ENCODE measurements around the gene LAS1L. TPM values are rescaled to one million over a fixed set of nuclear protein-coding genes. Genes with fewer than 3 reads are reported as not detected.
"Not testable (repeated sequence)": the region's sequence is repeated elsewhere in the genome, so short reads cannot be mapped to it uniquely, and the experiment has no call there.

The LAS1L gene
- total and polyA plus RNA-seq, 2 donors (not counting 1 experiment from before 2014, with no cell fraction given): 11.9 to 16.4 TPM

DNA sequence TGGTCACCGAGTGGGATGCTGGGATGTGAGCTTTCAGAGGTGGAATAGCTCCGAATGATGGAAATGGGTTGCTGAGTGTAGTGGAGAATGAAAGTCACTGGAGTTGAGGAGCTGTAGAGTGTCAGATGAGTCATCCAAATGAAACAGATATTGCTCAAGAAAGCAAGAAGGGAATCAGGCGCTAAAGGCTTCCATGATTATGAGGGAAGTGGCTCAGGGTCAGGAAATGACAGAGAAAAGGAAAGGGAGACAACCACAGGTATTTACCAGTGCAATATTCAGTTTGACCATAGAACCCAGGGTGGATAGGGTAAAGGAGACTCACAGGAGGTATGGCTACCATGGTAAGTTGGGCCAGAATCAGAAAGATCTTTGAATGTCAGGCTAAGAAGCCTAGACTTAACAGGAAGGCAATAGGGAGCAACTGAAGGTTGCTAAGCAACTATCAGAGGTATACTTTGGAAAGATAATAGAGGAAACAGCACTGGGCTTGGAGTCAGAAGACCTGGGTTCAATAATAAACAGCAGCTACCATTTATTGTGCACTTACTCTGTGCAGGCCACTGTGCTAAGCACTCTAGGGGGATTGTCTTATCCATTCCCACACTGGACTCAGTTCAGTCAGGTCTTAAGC, 11.7 kb downstream of the LAS1L start:
- Histone ChIP-seq H3K36me3 (ENCODE audit: control insufficient read depth, insufficient read depth, low read length) (peaks cover 4% of the 10 kb centered on the region), H3K4me3 (replicated peaks in 1 of 4; ENCODE audit: control extremely low read depth in 1 of 4, insufficient read depth in 1 of 4, low read depth in 3 of 4, low read length in 4 of 4) (no peak overlapping the region), H3K27me3 (ENCODE audit: control insufficient read depth, insufficient read depth, low read length) (no peaks in the 10 kb centered on the region), H3K27ac (ENCODE audit: insufficient read depth, low read length) (peak overlapping the region; percentile 38), H3K9ac (ENCODE audit: insufficient read depth, low read length) (no peak overlapping the region), H3K79me2 (ENCODE audit: control insufficient read depth, insufficient read depth, low read length) (no peaks in the 10 kb centered on the region), H4K20me1 (ENCODE audit: control insufficient read depth, extremely low read depth, insufficient read depth, low read length) (no peaks in the 10 kb centered on the region), H3K9me3 (ENCODE audit: control insufficient read depth, insufficient read depth, low read depth, low read length) (no peaks in the 10 kb centered on the region), H2AFZ (ENCODE audit: low read length) (no peak overlapping the region), H3K4me2 (ENCODE audit: extremely low read depth, insufficient read depth, low read length) (no peak overlapping the region), H3K4me1 (ENCODE audit: control insufficient read depth, extremely low read depth, insufficient read depth, low read length) (no peaks in the 10 kb centered on the region)
- peak; percentile 32 to 36 for DNase-seq (ENCODE audit: low read depth in 2 of 2)
- TF ChIP-seq, protein P1, sequence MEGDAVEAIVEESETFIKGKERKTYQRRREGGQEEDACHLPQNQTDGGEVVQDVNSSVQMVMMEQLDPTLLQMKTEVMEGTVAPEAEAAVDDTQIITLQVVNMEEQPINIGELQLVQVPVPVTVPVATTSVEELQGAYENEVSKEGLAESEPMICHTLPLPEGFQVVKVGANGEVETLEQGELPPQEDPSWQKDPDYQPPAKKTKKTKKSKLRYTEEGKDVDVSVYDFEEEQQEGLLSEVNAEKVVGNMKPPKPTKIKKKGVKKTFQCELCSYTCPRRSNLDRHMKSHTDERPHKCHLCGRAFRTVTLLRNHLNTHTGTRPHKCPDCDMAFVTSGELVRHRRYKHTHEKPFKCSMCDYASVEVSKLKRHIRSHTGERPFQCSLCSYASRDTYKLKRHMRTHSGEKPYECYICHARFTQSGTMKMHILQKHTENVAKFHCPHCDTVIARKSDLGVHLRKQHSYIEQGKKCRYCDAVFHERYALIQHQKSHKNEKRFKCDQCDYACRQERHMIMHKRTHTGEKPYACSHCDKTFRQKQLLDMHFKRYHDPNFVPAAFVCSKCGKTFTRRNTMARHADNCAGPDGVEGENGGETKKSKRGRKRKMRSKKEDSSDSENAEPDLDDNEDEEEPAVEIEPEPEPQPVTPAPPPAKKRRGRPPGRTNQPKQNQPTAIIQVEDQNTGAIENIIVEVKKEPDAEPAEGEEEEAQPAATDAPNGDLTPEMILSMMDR (conservative IDR thresholded peaks at IDR 0.05 in 1 of 2, IDR thresholded peaks at IDR 0.05 in 1 of 2; ENCODE audit: low read depth in 1 of 2, low read length in 2 of 2): no peak
- no peak for TF ChIP-seq EZH2 (IDR thresholded peaks at IDR 0.05; ENCODE audit: low read length, missing control alignments)

DNA sequence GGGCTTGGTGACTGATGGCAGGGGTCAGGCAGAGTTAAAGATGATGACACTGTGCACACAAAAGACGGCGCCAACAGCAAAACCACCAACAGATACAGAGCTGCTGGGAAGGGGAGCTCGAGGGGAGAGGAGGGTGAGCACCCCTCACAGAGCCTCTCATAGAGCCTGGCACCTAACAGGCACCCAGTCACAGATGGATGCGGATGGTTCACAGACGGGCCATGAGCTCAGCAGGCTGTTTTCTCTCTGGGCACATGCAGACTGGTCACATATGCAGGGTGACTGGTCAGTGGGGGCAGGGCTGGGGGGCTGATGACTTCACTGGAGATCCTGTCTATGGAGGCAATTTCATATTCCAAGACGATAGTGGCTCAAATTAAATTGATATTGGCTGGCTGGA, 15.1 kb downstream of the LAS1L start:
- H3K27ac ChIP-seq (ENCODE audit: insufficient read depth, low read length); DNase-seq (ENCODE audit: low read depth in 2 of 2): not testable (repeated sequence)

DNA sequence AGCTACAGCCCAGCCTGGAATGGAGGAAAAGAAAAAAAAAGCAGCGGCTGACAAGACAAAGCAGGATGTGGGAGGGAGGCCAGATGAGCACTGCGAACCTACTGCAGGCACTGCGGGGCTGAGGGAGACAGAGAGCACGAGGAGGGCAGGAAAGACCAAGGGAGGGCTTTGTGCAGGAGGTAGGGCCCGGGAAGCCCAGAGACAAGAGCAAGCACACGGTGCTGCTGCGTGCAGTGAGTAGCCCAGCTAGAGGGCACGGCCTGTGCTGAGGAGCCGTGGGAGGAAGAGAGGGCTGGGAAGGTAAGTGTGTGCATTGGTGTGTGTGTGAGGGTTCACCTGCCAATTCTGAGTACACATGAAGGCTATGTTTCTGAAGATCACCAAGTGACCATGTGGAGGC, 15.6 kb downstream of the LAS1L start:
- not testable (repeated sequence) for H4K20me1 ChIP-seq (ENCODE audit: control insufficient read depth, extremely low read depth, insufficient read depth, low read length); H3K27ac ChIP-seq (ENCODE audit: insufficient read depth, low read length); H3K4me2 ChIP-seq (ENCODE audit: extremely low read depth, insufficient read depth, low read length); H3K27me3 ChIP-seq (ENCODE audit: control insufficient read depth, insufficient read depth, low read length); H3K9me3 ChIP-seq (ENCODE audit: control insufficient read depth, insufficient read depth, low read depth, low read length); H3K79me2 ChIP-seq (ENCODE audit: control insufficient read depth, insufficient read depth, low read length); H3K4me3 ChIP-seq (replicated peaks in 1 of 4; ENCODE audit: control extremely low read depth in 1 of 4, insufficient read depth in 1 of 4, low read depth in 3 of 4, low read length in 4 of 4); H3K4me1 ChIP-seq (ENCODE audit: control insufficient read depth, extremely low read depth, insufficient read depth, low read length); H3K36me3 ChIP-seq (ENCODE audit: control insufficient read depth, insufficient read depth, low read length); H3K9ac ChIP-seq (ENCODE audit: insufficient read depth, low read length); H2AFZ ChIP-seq (ENCODE audit: low read length); DNase-seq (ENCODE audit: low read depth in 2 of 2)

More for the DNA sequence above, 15.1 kb downstream of the LAS1L start:
- H3K4me1 ChIP-seq (ENCODE audit: control insufficient read depth, extremely low read depth, insufficient read depth, low read length); H4K20me1 ChIP-seq (ENCODE audit: control insufficient read depth, extremely low read depth, insufficient read depth, low read length); H3K9me3 ChIP-seq (ENCODE audit: control insufficient read depth, insufficient read depth, low read depth, low read length); H2AFZ ChIP-seq (ENCODE audit: low read length); H3K36me3 ChIP-seq (ENCODE audit: control insufficient read depth, insufficient read depth, low read length); H3K4me2 ChIP-seq (ENCODE audit: extremely low read depth, insufficient read depth, low read length); H3K79me2 ChIP-seq (ENCODE audit: control insufficient read depth, insufficient read depth, low read length); H3K4me3 ChIP-seq (replicated peaks in 1 of 4; ENCODE audit: control extremely low read depth in 1 of 4, insufficient read depth in 1 of 4, low read depth in 3 of 4, low read length in 4 of 4); H3K9ac ChIP-seq (ENCODE audit: insufficient read depth, low read length); H3K27me3 ChIP-seq (ENCODE audit: control insufficient read depth, insufficient read depth, low read length): not testable (repeated sequence)

DNA sequence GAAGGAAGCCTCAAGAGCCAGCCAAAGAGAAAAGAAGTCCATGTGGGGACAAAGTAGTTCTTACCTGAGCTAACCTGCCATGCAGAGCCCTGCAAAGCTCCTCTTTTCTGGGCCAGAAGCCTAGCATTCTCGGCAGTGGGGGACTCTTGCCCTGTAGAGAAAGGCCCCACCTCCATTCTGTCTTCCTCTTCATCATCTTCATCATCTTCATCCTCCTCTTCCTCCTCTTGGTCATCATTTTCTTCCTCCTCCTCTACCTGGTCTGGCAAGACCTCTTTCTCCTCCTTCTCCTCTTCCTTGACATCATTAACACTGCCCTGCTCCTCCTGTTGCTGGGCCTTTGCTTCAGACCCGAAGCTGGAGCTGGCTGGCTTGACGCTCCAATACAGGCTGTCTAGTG, 16.7 kb downstream of the LAS1L start:
- Histone ChIP-seq H2AFZ (ENCODE audit: low read length) (no peak overlapping the region), H3K4me2 (ENCODE audit: extremely low read depth, insufficient read depth, low read length) (no peak overlapping the region), H3K27ac (ENCODE audit: insufficient read depth, low read length) (no peak overlapping the region), H4K20me1 (ENCODE audit: control insufficient read depth, extremely low read depth, insufficient read depth, low read length) (no peaks in the 10 kb centered on the region), H3K79me2 (ENCODE audit: control insufficient read depth, insufficient read depth, low read length) (no peaks in the 10 kb centered on the region), H3K4me3 (replicated peaks in 1 of 4; ENCODE audit: control extremely low read depth in 1 of 4, insufficient read depth in 1 of 4, low read depth in 3 of 4, low read length in 4 of 4) (no peak overlapping the region), H3K9ac (ENCODE audit: insufficient read depth, low read length) (no peak overlapping the region), H3K4me1 (ENCODE audit: control insufficient read depth, extremely low read depth, insufficient read depth, low read length) (no peaks in the 10 kb centered on the region), H3K36me3 (ENCODE audit: control insufficient read depth, insufficient read depth, low read length) (peaks cover 2% of the 10 kb centered on the region), H3K27me3 (ENCODE audit: control insufficient read depth, insufficient read depth, low read length) (no peaks in the 10 kb centered on the region), H3K9me3 (ENCODE audit: control insufficient read depth, insufficient read depth, low read depth, low read length) (no peaks in the 10 kb centered on the region)
- no peak for DNase-seq (ENCODE audit: low read depth in 2 of 2)
- no peak for TF ChIP-seq EZH2 (IDR thresholded peaks at IDR 0.05; ENCODE audit: low read length, missing control alignments)
- TF ChIP-seq, protein P1 (conservative IDR thresholded peaks at IDR 0.05 in 1 of 2, IDR thresholded peaks at IDR 0.05 in 1 of 2; ENCODE audit: low read depth in 1 of 2, low read length in 2 of 2): no peak
